Calu3 (cell line): ENCODE measurements around the gene TRIM7. TPM values are rescaled to one million over a fixed set of nuclear protein-coding genes. Genes with fewer than 3 reads are reported as not detected.
A peak's percentile ranks its signal among the peaks of the same experiment; 100 is the strongest.
"Not testable (repeated sequence)": the region's sequence is repeated elsewhere in the genome, so short reads cannot be mapped to it uniquely, and the experiment has no call there.

Experiments used
- BruUV-seq: library from RNA; stranded (reverse); fragments of 400-500 nt; replicated peaks from 2 replicates; lab custom pipeline; 2021; lab: Mats Ljungman, UMichigan
- CTCF ChIA-PET: fragments of 300-600 bp; sonication (Branson Sonifier 250); formaldehyde crosslinking; loops from one replicate; lab custom pipeline; 2022; ENCODE audit warnings: antibody characterized with exemption; lab: Charles Lee
- DNase-seq: peaks from one replicate; pipeline ENCODE4 v3.0.0; 2022
- H3K27ac Mint-ChIP-seq: one replicate; pipeline ENCODE4 v1.8.0; 2022; ENCODE audit warnings: mixed read lengths; ENCODE audit not compliant: unreplicated experiment
- H3K27me3 Mint-ChIP-seq: one replicate; pipeline ENCODE4 v1.8.0; 2022; ENCODE audit warnings: mixed read lengths; ENCODE audit not compliant: unreplicated experiment
- H3K36me3 Mint-ChIP-seq: one replicate; pipeline ENCODE4 v1.8.0; 2022; ENCODE audit warnings: mild to moderate bottlenecking, moderate library complexity, mixed read lengths; ENCODE audit not compliant: insufficient read depth, unreplicated experiment
- H3K4me1 Mint-ChIP-seq: one replicate; pipeline ENCODE4 v1.8.0; 2022; ENCODE audit warnings: mild to moderate bottlenecking, low read depth, mixed read lengths; ENCODE audit not compliant: unreplicated experiment
- H3K4me3 Mint-ChIP-seq: one replicate; pipeline ENCODE4 v1.8.0; 2022; ENCODE audit warnings: mild to moderate bottlenecking, low read depth, moderate library complexity, mixed read lengths; ENCODE audit not compliant: unreplicated experiment
- H3K9me3 Mint-ChIP-seq: one replicate; pipeline ENCODE4 v1.8.0; 2022; ENCODE audit warnings: low read depth, mixed read lengths; ENCODE audit not compliant: unreplicated experiment
- intact Hi-C: fragments of 100-400 bp; cut with micrococcal nuclease; formaldehyde crosslinking; loops from one replicate; pipeline ENCODE4 v1.10.0; 2022; ENCODE audit not compliant: unreplicated experiment
- total RNA-seq: library from RNA; stranded (reverse); gene quantifications from 2 replicates; pipeline ENCODE4 v1.2.3, GENCODE V29; 2022
- TF ChIP-seq, protein P1 (sequence below): fragments of 200-600 bp; IDR thresholded peaks from one replicate; pipeline ENCODE4 v1.8.0; 2022; ENCODE audit warnings: antibody characterized with exemption; ENCODE audit not compliant: unreplicated experiment

Gene TRIM7
- total RNA-seq, 1 experiment from 2014 or later, result 2.4 TPM

DNA sequence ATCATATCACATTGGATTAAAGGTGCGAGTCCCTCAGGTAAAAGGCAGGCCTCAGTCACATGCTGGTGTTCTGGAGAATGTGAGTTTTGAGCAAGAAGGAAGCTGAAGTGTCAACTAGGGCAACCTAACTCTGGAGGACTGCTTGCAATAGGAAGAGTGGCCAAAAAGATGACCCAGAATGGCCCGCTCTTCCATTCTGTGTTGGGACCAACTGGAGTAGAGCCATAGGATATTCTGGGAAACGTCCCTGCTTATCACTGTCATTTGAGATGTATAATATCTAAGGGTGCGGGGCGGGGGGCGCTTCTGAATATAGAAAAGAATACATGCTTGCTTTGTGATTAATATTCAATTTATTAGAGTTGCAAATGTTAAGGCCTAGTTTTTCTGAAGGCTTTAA is 7.1 kb upstream of the TRIM7 start:
- no TSS peak for BruUV-seq
- H3K4me1 Mint-ChIP-seq, result peaks cover 40% of the 10 kb centered on the region
- H3K36me3 Mint-ChIP-seq, result peaks cover 15% of the 10 kb centered on the region
- CTCF ChIA-PET, result no interaction called here
- no peaks in the 10 kb centered on the region for H3K9me3 Mint-ChIP-seq
- H3K27ac Mint-ChIP-seq, result no peak overlapping the region
- no peak overlapping the region for H3K4me3 Mint-ChIP-seq
- H3K27me3 Mint-ChIP-seq, result peaks cover 14% of the 10 kb centered on the region
- DNase-seq, result no peak
- TF ChIP-seq, protein P1, sequence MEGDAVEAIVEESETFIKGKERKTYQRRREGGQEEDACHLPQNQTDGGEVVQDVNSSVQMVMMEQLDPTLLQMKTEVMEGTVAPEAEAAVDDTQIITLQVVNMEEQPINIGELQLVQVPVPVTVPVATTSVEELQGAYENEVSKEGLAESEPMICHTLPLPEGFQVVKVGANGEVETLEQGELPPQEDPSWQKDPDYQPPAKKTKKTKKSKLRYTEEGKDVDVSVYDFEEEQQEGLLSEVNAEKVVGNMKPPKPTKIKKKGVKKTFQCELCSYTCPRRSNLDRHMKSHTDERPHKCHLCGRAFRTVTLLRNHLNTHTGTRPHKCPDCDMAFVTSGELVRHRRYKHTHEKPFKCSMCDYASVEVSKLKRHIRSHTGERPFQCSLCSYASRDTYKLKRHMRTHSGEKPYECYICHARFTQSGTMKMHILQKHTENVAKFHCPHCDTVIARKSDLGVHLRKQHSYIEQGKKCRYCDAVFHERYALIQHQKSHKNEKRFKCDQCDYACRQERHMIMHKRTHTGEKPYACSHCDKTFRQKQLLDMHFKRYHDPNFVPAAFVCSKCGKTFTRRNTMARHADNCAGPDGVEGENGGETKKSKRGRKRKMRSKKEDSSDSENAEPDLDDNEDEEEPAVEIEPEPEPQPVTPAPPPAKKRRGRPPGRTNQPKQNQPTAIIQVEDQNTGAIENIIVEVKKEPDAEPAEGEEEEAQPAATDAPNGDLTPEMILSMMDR, result no peak
- intact Hi-C loops, result no loop called here

DNA sequence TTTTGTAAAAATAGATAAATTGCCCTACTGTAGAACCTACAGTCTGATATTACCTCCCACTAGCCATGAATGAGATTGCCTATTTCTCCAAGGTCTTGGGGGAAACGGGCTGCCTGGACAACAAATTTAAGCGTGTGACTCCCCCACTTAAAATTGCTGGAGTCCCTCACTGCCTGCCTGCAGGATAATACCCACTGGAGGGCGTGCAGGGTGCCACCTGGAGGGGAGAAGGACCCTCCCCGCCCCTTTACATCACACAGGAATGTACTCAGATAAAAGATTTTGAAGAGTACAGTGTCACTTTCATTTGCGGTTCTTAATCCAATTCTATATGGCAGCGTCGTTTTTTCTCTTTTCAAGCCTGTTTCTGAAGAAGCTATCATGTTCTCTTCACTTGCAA is 6.2 kb upstream of the TRIM7 start:
- Mint-ChIP-seq H3K36me3 (peaks cover 23% of the 10 kb centered on the region), H3K27ac (no peak overlapping the region), H3K4me3 (no peak overlapping the region), H3K9me3 (no peaks in the 10 kb centered on the region), H3K27me3 (peaks cover 23% of the 10 kb centered on the region), H3K4me1 (peaks cover 43% of the 10 kb centered on the region)
- no TSS peak for BruUV-seq
- intact Hi-C loops, result no loop called here
- no peak for DNase-seq
- CTCF ChIA-PET, result no interaction called here
- TF ChIP-seq, protein P1, result no peak

DNA sequence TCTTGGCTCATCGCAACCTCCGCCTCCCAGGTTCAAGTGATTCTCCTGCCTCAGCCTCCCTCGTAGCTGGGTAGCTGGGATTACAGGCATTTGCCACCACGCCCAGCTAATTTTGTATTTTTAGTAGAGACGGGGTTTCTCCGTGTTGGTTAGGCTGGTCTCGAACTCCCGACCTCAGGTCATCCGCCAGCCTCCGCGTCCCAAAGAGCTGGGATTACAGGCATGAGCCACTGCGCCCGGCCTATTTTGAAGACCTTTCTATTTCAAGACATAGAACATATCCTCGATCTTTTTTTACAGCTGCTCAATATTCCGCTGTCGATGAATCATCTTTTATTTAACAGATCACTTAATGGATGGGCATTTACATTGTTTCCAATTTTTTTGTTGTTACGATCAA is 5.7 kb upstream of the TRIM7 start:
- CTCF ChIA-PET, H3K9me3 Mint-ChIP-seq, intact Hi-C loops, DNase-seq, H3K27ac Mint-ChIP-seq, BruUV-seq, H3K4me3 Mint-ChIP-seq: not testable (repeated sequence)
- Mint-ChIP-seq H3K36me3 (peaks cover 28% of the 10 kb centered on the region), H3K27me3 (peaks cover 28% of the 10 kb centered on the region), H3K4me1 (peaks cover 47% of the 10 kb centered on the region)

DNA sequence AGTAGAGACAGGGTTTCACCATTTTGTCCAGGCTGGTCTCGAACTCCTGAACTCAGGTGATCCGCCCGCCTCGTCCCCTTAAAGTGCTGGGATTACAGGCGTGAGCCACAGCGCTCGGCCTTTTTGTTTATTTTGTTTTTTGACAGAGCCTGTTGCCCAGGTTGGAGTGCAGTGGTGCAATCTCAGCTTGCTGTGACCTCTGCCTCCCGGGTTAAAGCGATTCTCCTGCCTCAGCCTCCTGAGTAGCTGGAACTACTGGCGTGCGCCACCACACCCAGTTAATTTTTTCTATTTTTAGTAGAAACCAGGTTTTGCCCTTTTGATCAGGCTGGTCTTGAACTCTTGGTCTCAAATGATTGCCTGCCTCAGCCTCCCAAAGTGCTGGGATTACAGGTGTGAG is 5.2 kb upstream of the TRIM7 start:
- Mint-ChIP-seq H3K36me3 (peaks cover 33% of the 10 kb centered on the region), H3K27me3 (peaks cover 33% of the 10 kb centered on the region), H3K4me1 (peaks cover 52% of the 10 kb centered on the region)
- H3K27ac Mint-ChIP-seq, H3K9me3 Mint-ChIP-seq, H3K4me3 Mint-ChIP-seq, BruUV-seq, intact Hi-C loops, CTCF ChIA-PET, DNase-seq: not testable (repeated sequence)

DNA sequence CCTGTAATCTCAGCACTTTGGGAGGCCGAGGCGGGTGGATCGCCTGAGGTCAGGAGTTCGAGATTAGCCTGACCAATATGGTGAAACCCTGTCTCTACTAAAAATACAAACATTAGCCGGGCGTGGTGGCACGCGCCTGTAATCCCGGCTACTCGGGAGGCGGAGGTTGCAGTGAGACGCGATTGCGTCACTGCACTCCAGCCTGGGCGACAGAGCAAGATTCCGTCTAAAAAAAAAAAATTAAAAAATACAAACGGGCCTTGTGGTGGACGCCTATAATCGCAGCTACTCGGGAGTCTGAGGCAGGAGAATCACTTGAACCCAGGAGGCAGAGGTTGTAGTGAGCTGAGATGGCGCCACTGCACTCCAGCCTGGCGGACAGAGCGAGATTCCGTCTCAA is 4.0 kb upstream of the TRIM7 start:
- DNase-seq, H3K9me3 Mint-ChIP-seq, H3K27ac Mint-ChIP-seq, intact Hi-C loops, H3K4me3 Mint-ChIP-seq, BruUV-seq: not testable (repeated sequence)
- CTCF ChIA-PET, result interaction anchor here (2.9 kb wide), 1 partner anchor 20 kb away, joined by 24 read pairs; no protein-coding TSS in a partner anchor
- Mint-ChIP-seq H3K27me3 (peaks cover 34% of the 10 kb centered on the region), H3K4me1 (peaks cover 48% of the 10 kb centered on the region), H3K36me3 (peaks cover 43% of the 10 kb centered on the region)

DNA sequence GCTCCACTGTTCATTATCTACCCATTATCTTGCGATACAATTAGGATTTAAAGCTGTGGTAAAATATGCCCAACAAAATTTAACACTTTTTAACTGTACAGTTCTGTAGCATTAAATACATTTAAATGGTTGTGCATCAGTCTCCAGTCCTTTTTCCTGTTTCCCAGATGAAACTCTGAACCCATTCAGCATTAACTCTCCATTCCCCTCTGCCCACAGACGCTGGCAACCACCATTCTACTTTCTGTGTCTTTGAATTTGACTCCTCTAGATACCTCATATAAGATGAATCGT is 2.9 kb upstream of the TRIM7 start:
- H3K4me1 Mint-ChIP-seq, result peaks cover 48% of the 10 kb centered on the region
- TF ChIP-seq, protein P1, result no peak
- intact Hi-C loops, result loop anchor here (1.0 kb wide), 2 partner anchors 10 to 19 kb away; no protein-coding TSS in a partner anchor
- no peak for DNase-seq
- CTCF ChIA-PET, result interaction anchor here (0.7 to 2.9 kb wide), 6 partner anchors 9 to 35 kb away, joined by 3 to 24 read pairs (median 8); partner anchors contain the start of gene TRIM41
- peaks cover 39% of the 10 kb centered on the region for H3K27me3 Mint-ChIP-seq
- H3K9me3 Mint-ChIP-seq, result no peaks in the 10 kb centered on the region
- H3K36me3 Mint-ChIP-seq, result peaks cover 52% of the 10 kb centered on the region
- H3K4me3 Mint-ChIP-seq, result peak overlapping the region; percentile 75
- H3K27ac Mint-ChIP-seq, result peak overlapping the region; percentile 97
- no TSS peak for BruUV-seq
